HG03565 (cell line): Measurements from ENCODE around the gene EXPH5.

Experiments used
- ATAC-seq: cut with Tn5 transposase; IDR thresholded peaks from one replicate; pipeline ENCODE4 v1.9.1; 2021; ENCODE audit warnings: mild to moderate bottlenecking, moderate library complexity; ENCODE audit not compliant: unreplicated experiment

Gene EXPH5

DNA sequence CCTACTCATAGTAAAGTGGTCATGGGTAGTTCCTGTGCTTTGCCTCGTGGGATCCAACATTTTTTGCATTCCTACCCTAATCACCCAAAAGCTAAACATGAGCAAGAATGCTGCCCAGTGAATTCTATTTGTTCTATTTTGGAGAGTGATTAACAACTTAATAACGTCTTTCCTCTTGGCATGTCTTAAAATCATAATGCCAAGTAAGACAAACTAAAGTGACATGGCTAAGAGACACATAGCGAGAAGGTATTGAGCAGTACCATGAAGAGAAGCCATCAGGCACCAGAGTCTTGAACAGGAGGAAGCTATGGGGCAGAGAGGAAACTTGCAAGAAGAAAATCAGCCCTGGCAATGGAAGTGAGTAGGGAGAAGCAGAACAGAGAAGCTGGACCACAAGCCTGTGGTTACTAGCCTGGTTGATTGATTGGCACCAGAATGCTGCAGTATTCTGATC lies 32.0 kb downstream of the EXPH5 start:
- ATAC-seq, result no peak

DNA sequence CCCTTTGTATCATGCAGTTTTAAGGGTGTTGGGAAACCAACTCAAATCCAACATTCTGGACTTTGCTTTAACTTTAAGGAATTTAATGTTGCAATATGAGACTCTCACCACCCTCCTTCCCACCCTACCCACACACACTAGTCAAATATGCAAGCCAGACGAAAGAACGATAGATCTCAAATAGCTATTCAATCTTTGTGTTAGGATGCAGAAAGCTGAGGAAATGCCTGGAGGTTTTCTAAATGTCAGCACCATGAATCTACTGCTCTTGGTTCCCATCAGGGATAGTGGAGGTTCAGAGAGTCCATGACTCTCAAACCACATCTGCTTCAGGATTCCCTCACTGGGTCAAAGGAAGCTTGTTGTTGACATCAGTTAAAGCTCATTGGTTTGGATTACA lies 33.7 kb downstream of the EXPH5 start:
- no peak for ATAC-seq

DNA sequence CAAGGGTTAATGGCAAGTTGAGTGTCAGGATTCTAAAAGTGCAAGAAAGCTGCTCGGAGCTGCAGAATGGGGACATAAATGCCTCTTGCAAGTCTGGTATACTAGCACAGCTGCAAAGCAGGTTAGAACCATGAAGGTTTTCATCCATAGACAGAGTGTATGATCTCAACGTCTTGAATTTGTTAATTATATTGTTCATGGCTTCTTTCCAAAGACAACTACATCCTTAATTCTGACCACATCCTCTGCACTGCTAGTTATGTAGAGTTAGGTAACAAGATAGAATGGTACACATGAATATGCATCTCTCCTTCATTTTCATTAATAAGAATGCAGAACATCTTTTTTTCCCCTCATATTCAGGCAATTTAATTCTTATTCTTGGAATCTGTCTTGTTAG lies 34.2 kb downstream of the EXPH5 start:
- ATAC-seq, result no peak

DNA sequence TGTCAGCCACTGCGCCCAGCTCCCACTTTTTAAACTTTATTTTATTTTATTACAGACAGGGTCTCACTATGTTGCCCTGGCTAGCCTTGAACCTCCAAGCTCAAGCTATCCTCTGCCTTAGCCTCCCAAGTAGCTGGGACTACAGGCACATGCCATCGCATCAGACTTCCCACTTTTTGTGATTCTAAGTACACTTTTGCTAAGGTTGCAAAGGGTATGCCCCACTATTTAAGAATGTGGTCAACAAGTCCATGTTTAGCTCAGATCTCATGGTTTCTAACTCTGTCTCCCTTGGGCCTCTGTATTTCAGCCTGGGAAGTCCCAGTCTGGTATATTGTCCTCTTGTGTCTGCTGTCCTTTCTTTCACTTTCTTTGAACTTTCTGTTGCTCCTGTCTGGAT lies 35.3 kb downstream of the EXPH5 start:
- ATAC-seq, result peak; percentile 81

DNA sequence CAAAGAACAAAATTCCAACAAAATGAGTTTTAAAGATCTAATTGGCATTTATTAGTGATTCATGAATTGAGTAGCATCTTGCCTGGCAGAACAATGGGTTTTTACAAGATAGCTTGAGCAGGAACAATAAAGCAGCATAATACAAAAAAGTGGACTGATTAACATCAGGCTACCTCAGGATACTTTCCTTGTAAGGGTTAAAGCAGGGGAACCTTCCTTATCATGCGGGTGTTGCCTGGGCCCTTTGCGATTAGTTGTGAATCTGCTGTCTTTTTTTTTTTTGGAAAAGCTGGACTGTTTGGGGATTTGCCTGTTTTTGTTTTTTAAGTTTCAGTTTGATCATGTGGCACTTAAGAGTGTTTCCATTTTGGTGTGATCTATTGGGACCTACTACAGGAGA lies 37.5 kb downstream of the EXPH5 start:
- no peak for ATAC-seq

DNA sequence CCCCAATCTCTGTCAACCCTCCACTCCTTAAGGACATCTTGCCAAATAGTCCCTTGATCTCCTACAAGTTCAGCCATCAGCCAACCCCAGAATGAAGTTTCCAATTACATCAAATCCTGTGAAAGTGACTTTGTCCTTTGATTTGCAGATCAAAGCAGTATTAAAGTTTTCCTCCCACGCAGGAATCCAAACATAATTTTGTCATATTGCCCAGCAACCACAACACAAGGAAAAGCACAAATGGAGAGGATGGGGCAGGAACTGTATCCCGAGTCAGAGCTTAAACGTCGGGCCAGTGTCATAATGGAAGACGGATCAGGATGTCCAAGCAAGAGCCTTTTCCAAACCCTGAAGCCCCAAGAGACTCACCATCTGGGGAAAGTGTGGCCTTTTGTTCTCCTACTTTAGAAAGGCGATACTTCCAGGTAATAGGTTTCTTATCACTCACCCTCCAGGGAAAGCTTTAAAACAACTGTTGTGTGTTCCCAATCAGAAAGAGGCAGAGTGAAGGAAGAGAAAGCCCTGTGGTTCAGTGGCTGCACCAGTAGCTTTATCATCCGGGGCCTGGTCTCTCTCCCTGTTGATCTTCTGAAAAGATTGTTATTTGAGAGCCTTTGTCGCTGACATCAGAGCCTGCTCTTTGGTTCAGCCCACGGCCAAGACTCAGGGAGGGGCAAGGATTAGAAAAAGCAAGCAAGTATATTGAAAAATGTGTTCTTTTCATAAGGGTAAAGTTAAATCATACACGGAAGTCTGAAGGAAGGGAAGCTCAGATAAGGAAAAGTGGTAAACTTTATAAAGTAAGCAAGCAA lies 41.7 kb downstream of the EXPH5 start:
- ATAC-seq, result no peak

DNA sequence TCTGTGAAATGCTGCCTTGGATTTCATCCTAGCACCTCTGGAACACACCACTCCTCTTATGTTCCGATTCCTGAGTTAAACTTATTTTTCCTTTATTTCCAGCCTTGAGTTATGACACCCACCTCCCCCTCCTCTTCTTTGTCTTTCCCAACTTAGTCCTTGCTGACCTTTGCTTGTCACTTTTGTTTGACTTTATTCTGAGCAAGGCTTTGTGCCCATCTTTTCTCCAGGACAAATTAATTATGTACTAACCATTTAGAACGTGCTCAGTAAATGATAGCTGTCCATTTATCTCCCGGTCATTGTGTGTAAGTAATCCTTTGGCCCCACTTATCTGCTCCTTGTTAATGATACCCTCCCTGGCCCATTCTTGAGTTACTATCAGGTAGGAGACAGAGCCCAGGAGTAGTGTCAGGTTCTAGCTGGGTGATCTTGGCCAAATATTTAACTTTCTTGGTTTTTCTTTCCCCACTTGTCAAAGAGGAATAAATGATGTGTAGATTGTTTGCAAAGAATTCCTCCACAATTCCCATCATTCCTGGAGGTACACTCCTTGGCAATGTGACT lies 44.2 kb downstream of the EXPH5 start:
- ATAC-seq, result no peak

DNA sequence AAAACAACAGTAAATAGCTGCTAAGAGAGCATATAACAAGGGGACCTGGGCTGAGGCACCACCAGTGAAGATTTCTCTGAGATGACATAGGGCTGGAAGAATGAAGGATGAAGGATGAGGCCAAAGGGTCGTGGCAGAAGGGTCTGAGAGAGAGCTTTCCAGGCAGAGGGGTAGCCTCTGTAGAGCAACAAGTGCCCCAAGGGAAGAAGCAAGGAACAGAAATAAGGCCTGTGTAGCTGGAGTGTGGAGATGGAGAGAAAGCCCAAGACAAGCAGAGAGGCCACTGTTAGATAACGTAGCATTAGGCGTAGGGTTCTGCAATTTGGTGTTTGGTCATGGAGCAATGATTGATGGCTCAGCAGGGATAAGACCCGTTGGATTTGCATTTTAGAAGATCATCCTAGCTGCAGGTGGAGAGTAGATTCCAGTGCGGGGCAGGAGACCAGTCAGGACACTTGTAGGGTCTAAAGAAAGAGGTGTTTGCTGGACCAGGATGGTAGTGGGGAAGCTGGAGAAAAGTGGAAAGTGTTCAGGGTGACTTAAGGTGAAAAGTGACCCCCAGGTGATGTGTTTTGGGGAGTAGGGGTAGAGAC lies 47.6 kb downstream of the EXPH5 start:
- no peak for ATAC-seq

DNA sequence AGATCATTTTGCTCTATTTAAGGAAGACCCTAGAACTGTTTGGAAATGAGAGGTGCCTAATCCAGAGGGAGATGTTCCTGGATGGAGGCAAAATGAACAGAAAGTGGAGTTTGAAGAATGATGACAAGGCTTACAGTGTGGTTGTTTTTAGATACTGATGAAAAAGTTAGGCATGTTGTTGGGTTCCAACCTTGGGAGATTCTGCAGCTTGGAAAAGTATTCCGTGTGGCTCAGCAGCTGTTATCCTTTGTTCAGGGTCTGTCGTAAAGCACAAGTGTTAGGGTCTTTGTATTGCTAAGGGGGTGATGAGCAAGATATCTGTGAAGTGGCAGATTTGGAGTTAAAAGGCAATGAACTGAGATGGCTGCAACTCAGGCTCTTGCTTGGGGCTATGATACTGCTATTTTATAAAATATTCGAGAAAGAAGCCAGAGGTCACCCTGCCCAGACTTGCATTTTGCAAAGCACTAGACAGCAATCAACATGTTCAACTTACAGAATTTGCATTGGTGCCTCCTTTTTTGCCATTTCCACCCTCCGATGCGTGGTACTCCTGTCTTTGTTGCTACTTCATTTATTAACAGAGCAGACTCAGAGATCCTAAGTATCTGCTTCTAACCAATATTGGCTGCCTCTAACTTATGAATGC lies 50.1 kb downstream of the EXPH5 start:
- no peak for ATAC-seq

DNA sequence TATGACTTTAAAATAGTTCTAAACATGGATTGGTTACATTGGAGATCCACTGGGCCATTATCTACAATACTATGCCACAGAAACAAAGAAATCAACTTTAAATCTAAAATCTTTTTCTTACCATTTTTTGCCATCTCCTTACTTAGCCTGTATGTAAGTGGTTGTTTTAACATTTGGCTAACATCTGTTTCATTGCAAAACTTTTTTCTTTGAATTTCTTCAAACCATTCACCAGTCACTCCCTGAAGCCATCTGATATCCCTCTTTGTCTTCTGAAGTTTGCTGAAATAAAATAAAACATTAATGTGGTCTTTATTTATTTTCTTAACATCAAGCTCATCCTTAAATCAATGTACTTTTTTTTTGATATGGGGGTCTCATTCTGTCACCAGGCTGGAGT lies 52.0 kb downstream of the EXPH5 start:
- no peak for ATAC-seq

DNA sequence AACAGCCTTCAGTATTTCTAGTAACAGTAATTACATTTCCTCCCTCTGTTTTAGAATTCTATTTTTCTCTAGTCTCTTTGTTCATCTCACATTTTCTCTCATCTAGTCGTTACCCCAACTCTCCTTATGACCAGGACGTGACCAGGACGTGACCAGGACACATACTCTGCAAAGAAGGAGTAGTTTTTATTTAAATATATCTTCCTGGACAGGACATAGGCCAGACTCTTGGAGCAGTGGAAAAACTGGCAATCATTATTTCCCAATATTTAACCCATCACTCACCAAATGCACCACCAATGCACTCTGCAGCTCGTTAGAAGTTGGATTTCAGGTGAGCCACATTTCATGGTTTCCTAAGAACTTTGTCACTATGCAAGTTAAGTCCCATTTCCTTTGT lies 55.1 kb downstream of the EXPH5 start:
- no peak for ATAC-seq

DNA sequence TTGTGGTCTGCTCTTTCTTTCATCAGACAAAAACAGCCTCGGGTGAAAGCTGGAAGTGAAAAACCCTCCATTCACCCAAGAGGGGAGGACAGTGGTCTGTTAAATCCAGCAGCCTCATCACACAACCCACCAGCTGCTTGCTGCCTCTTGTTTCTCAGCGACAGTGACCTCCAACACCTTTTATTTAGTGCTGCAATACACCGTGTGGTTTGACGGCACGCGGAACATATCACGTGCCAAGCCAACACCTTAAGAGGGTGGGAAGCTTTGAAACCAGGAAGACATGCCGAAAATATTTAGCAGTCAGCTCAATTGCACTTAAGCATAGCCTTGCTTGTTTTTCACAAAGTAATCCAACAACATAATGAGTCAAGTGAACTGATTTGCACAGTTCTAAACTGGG lies 55.5 kb downstream of the EXPH5 start:
- no peak for ATAC-seq

DNA sequence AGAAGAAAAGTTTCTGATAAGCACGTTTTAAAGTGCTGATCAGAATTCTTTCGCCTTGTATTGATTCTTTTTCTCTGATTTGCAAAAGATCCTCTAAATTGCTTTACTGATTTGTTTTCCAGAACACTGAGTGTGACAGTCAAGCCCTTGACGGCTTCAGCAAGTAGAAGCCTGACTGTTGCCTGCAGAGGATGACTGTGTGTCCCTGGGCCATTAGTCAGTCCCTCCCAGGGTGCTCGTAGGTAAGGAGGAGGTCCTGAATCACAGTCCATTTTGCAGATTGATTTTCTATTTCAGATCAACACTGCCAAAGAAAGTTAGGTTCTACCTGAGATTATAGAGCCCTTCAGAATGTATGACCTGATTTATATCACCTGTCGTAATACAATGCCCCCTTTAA lies 56.8 kb downstream of the EXPH5 start:
- no peak for ATAC-seq

DNA sequence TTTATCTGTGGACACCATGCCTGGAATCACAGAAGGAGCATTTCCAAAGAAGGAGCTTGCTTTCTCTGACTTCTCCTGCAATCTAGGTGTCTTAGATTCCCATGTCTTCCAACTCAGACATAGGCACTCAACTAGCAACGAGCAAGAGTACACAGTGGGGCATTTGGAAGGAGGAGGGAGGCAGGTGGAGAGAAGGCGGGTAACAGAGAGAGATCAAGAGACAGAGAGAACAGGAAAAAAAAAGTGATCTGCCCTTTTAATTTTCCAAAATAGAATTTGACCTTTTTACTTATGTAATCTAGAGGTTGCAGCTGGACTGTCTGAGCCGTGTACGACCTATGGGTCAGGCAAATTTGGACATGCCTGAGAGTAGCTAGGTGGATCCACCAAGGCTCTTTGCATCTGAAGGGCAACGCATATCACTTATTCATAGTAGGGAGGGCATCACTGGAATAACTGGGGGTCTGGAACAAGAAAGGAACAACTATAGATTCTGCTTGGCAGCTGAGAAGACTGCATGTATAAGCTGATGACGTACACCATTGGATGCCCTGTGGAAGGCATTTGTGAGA lies 58.1 kb downstream of the EXPH5 start:
- no peak for ATAC-seq

DNA sequence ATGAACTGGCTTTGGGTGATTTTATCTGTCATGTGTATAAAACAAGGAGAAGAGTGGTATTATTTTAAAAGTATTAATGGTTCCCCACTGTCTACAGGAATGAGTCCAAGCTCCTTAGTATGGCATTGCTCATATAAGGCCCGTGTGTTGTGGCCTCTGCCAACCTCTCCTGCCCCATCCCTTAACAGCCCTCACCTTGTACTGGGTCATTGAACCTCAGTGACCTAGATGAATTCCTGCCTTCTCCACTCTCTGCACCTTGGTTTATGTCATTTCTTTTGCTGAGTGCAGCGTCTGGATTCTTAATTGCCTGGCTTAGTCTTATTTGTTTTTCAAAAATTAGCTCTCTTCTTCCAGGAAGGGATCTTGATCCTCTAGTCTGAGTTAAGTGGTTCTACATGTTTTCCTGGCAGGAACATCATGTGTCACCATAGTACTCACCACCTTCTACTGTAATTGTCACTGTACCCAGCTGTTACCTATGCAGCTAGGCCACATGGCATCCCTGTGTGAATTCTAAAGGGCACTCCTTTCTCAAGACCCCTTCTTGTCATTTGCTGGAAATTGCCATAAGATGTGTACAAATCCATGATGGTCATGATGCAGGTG lies 59.2 kb downstream of the EXPH5 start:
- no peak for ATAC-seq

DNA sequence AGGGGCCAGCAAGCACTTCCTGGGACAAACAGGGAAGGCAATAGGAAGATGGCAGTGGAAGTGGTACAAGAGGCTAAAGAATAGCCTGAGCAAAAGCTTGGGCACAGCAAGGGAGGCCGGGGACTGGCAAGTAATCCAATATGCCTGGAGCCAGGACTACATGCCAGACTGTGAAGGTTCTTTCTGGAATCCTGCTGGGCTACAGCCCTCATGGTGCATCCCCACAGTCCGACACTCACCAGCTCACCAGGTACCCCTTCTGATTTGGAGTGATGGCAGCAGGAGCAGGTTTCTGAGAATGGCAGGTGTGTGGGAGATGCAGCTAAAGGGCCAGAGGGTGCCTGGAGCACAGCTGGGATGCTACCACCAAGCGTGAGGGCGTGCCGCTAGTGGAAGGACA lies 63.1 kb downstream of the EXPH5 start:
- ATAC-seq, result no peak

DNA sequence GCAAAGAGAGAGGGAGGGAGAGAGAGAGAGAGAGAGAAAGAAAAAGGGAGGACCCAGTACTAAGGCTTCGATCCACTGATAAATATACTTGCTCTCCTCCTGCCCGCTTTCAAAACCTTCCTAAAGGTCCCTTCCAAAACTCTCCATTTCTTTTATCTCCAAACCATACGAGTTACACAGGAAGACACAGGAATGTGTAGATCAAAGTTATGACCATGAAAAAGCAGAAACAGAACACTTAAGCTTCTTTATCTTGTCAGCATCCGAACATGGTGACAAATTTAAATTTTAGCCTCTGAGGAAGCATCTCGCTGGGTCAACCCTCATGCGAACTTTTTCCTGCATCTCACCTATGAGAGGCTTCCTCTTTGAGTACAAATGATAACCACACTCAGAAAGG lies 66.2 kb downstream of the EXPH5 start:
- ATAC-seq, result no peak

DNA sequence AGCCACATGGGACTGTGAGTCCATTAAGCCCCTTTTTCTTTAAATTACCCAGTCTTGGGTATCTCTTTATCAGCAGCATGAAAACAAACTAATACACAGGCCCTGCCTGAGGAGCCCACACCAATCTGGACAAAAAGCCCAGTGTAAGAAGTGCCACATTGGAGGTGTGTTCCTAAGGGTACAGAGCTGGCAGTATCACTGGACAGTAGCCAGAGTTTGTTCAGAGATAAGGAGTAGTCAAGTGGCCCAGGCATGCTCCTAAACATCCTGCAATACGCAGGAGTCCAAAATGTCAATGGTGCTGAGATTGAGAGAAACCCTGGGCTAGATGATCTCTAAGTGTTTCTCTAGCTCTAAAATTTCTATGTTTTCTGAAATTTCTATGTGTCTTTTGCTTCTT lies 68.4 kb downstream of the EXPH5 start:
- ATAC-seq, result no peak

DNA sequence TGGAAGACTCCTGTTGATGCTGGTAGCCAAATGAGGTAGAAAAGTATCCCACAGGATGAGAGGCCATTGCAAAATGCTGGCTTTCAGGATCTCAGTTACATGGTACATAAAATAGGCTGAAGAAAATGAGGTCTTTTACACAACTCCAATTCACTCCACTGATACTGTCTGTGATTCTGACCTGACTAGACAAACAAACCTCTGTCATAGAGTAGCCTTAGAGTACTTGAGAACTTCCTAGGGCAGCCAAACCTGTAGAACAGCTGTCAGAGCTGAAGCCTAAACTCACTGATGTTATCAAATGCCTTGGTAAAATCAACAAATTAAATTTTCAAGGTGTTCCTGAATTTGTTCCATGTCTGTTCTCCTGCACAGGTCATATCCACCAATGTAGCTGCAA lies 69.1 kb downstream of the EXPH5 start:
- no peak for ATAC-seq

DNA sequence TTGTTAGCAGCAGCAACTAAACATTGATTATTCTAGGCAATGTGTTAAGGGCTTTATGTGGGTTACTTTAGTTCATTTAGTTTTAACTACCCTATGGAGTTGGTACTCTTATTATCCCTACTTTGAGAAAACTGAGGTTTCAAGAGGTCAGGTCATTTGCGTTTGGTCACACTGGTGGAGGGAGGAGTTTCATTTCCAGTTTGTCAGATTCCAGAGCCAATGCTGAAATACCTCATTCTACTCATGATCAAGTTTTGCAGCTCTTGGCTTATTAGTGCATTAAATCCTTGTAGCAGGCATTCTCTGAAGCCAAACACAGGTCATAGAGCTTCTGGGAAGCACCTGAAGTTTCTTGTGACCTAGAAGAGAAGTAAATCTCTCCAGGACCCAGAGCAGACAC lies 71.2 kb downstream of the EXPH5 start:
- ATAC-seq, result no peak

DNA sequence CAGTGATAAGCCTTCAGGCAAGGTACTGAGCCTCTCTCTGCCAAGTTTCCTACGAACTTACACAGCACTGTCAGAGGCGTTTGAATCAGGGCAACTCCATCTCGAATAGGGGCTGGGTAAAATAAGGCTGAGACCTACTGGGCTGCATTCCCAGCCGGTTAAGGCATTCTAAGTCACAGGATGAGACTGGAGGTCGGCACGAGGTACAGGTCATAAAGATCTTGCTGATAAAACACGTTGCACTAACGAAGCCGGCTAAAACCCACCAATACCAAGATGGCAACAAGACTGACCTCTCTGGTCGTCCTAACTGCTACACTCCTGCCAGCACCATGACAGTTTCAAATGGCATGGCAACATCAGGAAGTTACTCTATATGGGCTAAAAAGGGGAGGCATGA lies 75.0 kb downstream of the EXPH5 start:
- ATAC-seq, result no peak
